Measurements from ENCODE around the gene C1QTNF12. TPM values are rescaled to one million over a fixed set of nuclear protein-coding genes. Genes with fewer than 3 reads are reported as not detected.

Gene C1QTNF12
- total RNA-seq, 1 donor from 2014 or later, result 1.2 TPM

DNA sequence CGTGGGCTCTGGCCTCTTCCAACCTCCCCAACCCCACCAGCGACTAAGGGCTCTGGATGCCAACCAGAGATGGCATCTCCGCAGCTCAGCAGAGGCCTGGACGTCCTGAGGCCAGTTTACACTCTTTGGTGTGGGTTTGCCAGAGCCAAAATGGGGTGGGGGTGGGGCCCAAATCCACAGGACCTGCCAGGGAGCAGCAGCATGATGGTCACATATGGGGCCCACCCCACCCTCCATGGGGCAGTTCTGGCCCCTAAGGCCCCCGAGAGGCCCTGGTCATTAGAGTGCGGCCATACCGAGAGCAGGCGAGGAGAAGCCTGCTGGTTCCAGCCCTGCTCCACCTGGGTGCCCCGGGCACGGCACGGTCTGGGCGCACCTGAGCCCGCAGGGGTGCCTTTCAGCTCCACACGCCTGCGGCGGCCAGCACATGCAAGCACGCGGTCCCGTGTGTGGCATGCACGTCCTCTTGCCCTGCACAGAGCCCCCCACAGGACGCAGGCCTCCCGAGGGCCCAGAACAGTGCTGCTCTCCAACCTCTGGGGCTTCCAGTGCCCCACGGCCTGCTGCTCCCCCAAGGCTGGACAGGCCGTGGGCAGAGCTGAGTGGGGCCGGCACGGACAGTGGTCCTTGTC, 4.8 kb downstream of the C1QTNF12 start:
- intact Hi-C loops (cut with DNase I), result no loop called here

GRCh38 chr1:1240822-1241587, 5.5 kb downstream of the C1QTNF12 start:
- intact Hi-C loops (cut with DNase I), result no loop called here

More for the DNA sequence above, 4.8 kb downstream of the C1QTNF12 start:
- no peak overlapping the region for H3K4me3 ChIP-seq
- DNase-seq (no peak), ATAC-seq (no peak)
- no peak overlapping the region for H3K27ac ChIP-seq
- peaks cover 3% of the 10 kb centered on the region for H3K4me1 ChIP-seq
- no peaks in the 10 kb centered on the region for H3K9me3 ChIP-seq
- TF ChIP-seq, protein P1, sequence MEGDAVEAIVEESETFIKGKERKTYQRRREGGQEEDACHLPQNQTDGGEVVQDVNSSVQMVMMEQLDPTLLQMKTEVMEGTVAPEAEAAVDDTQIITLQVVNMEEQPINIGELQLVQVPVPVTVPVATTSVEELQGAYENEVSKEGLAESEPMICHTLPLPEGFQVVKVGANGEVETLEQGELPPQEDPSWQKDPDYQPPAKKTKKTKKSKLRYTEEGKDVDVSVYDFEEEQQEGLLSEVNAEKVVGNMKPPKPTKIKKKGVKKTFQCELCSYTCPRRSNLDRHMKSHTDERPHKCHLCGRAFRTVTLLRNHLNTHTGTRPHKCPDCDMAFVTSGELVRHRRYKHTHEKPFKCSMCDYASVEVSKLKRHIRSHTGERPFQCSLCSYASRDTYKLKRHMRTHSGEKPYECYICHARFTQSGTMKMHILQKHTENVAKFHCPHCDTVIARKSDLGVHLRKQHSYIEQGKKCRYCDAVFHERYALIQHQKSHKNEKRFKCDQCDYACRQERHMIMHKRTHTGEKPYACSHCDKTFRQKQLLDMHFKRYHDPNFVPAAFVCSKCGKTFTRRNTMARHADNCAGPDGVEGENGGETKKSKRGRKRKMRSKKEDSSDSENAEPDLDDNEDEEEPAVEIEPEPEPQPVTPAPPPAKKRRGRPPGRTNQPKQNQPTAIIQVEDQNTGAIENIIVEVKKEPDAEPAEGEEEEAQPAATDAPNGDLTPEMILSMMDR (IDR thresholded peaks at IDR 0.05), result no peak
- peaks cover 67% of the 10 kb centered on the region for H3K27me3 ChIP-seq (ENCODE audit: low read depth)
- H3K36me3 ChIP-seq, result no peaks in the 10 kb centered on the region

DNA sequence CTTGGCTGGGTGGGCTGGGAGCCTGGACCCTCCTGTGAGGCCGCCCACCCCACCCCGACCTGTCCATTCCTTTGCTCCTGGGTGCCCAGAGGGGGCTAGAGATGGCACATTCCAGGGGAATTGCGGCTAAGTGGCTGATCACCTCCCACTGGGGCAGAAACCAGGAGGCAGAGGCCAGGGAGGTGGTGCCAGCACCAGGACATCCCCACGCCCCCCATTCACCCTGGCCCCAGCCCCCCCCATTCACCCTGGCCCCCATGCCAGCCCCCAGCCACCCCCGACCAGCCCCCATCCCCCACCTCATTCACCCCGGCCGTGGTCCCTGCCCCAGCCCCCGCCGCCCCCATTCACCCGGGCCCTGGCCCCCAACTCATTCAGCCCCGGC, 6.2 kb downstream of the C1QTNF12 start:
- no peak for DNase-seq
- H3K4me1 ChIP-seq, result peaks cover 3% of the 10 kb centered on the region
- no peaks in the 10 kb centered on the region for H3K9me3 ChIP-seq
- H3K27me3 ChIP-seq (ENCODE audit: low read depth), result peaks cover 53% of the 10 kb centered on the region
- intact Hi-C loops (cut with DNase I), result no loop called here
- H3K36me3 ChIP-seq, result no peaks in the 10 kb centered on the region
- H3K27ac ChIP-seq, result no peak overlapping the region
- ATAC-seq, result no peak
- TF ChIP-seq, protein P1 (IDR thresholded peaks at IDR 0.05), result no peak
- H3K4me3 ChIP-seq, result no peak overlapping the region

More at GRCh38 chr1:1240822-1241587, 5.5 kb downstream of the C1QTNF12 start:
- Histone ChIP-seq H3K36me3 (no peaks in the 10 kb centered on the region), H3K9me3 (no peaks in the 10 kb centered on the region), H3K27ac (no peak overlapping the region), H3K4me3 (no peak overlapping the region), H3K4me1 (peaks cover 3% of the 10 kb centered on the region), H3K27me3 (ENCODE audit: low read depth) (peaks cover 60% of the 10 kb centered on the region)
- TF ChIP-seq, protein P1 (IDR thresholded peaks at IDR 0.05), result no peak
- ATAC-seq (no peak), DNase-seq (no peak)

DNA sequence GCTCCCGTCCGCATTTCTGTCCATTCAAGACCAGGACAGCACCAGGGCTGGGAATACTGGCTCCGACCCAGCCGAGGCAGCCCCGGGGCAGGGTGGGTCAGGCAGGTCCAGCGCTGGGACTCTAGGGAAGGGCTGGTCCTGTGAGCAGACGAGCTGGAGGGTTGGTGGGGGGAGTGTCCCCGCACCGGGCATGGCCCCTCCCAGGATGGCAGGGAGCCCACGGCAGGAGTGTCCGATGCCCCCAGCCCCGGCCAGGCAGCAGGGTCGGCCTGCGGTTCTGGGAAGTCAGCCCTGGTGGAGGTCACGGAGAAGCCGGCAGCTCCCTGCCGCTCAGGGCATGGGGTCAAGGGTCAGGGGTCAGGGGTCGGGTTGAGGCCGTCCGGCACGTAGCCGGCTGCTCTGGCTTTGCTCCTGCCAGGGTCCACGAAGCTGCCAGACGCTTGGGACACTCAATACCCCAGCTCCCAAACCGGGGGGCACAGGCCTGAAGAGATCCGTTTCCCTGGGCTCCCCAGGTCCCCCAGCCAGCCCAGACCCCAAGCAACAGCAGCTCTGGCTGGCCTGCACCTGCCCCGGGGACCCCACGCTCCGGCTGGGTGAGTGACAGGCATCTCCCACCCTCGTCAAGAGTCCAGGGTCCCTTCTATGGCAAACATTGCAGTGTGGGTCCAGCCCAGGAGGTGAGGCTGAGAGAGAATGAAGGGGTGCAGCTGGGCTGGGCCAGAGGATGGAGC, 6.7 kb downstream of the C1QTNF12 start:
- Histone ChIP-seq H3K27ac (no peak overlapping the region), H3K4me1 (peaks cover 3% of the 10 kb centered on the region), H3K4me3 (no peak overlapping the region), H3K27me3 (ENCODE audit: low read depth) (peaks cover 52% of the 10 kb centered on the region), H3K36me3 (no peaks in the 10 kb centered on the region), H3K9me3 (no peaks in the 10 kb centered on the region)
- ATAC-seq (no peak), DNase-seq (no peak)
- intact Hi-C loops (cut with DNase I), result no loop called here
- TF ChIP-seq, protein P1 (IDR thresholded peaks at IDR 0.05), result no peak

DNA sequence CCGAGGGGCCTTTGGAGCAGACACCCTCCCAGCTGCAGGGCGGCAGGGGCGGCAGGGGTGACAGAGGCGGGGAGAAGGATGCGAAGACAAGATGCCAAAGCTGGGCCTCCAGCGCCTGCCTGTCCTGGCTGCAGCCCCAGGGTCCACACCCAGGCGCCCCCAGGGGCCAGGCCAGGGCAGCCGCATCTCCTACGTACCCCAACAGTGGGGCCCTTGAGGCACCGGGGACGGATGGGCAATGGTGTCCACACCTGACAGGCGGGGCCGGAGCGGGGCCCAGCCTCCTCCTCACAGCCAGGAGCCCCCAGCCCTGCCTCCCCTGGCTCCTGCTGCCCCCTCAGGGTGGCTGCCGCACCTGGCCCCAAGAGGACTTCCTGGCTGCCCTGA, 7.3 kb downstream of the C1QTNF12 start:
- Histone ChIP-seq H3K27ac (no peak overlapping the region), H3K36me3 (no peaks in the 10 kb centered on the region), H3K4me1 (peaks cover 3% of the 10 kb centered on the region), H3K27me3 (ENCODE audit: low read depth) (peaks cover 48% of the 10 kb centered on the region), H3K4me3 (no peak overlapping the region), H3K9me3 (no peaks in the 10 kb centered on the region)
- TF ChIP-seq, protein P1 (IDR thresholded peaks at IDR 0.05), result no peak
- intact Hi-C loops (cut with DNase I), result no loop called here
- DNase-seq (no peak), ATAC-seq (no peak)
